Left ventricle myocardium superior (tissue), 1 donor: Measurements from ENCODE around the gene EXOC1. TPM values are rescaled to one million over a fixed set of nuclear protein-coding genes. Genes with fewer than 3 reads are reported as not detected.
"Not testable (repeated sequence)": the region's sequence is repeated elsewhere in the genome, so short reads cannot be mapped to it uniquely, and the experiment has no call there.

Source experiments
- ATAC-seq: fragments of 200-7000 bp; cut with Tn5 transposase; one replicate; pipeline ENCODE4 v1.9.1; 2020; ENCODE audit warnings: mild to moderate bottlenecking, moderate library complexity
- DNase-seq: peaks from one replicate; pipeline ENCODE4 v3.0.0-alpha.2; 2020
- intact Hi-C: fragments of 100-400 bp; cut with micrococcal nuclease; formaldehyde crosslinking; loops from one replicate; pipeline ENCODE4 v1.11.0; 2022
- long read RNA-seq: library from polyadenylated mRNA; unstranded; transcript quantifications from one replicate; pipeline ENCODE4 v2.0.0, GENCODE V29; 2021
- total RNA-seq: library from RNA; stranded (reverse); fragmentation: NEBNext Ultra II Directional; extraction: Animal tissue kit (Norgen Biotek cat#: 25700); gene quantifications from one replicate; pipeline ENCODE4 v1.2.1, GENCODE V29; 2021
- donor health status: DM: no; HTN: yes; CAD: no; lungs with severe emphysema.

The EXOC1 gene
- total RNA-seq: 18.7 TPM
- long read RNA-seq, partial matches to known transcripts: 9 of 47 reads
- long read RNA-seq, other reads (novel, unspliced or antisense): 34 of 47 reads

GRCh38 chr4:55853484-55854046 lies at the start of gene EXOC1:
EXOC1 (plus strand) TSS chr4:55853648; CDS start chr4:55858324, 4,676 bp downstream.
- intact Hi-C loops: no loop called here
- ATAC-seq (peak; percentile 100), DNase-seq (peak; percentile 100)

GRCh38 chr4:55807556-55807955 lies 45.9 kb upstream of the EXOC1 start:
- no peak for ATAC-seq
- intact Hi-C loops: no loop called here

DNA sequence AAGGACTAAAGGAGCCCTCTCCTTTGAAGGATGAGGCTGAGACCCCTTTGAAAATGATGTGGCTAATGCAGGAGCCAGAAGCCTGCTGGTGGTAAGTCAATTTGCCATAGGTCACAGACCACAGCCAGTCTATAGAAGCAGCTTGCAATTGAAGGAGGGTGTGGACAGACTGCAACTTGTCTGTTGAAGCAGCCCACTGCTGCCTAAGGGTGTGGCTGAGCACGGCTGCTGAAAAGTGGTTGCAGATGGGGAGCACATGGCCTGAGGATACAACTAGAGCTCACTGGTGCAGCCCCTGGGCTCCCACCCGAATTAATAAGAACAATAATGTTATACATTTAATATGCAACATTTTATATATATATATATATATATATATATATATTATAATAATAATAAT lies 45.3 kb upstream of the EXOC1 start:
- ATAC-seq (no peak), DNase-seq (no peak)
- intact Hi-C loops: no loop called here

More at GRCh38 chr4:55807556-55807955, 45.9 kb upstream of the EXOC1 start:
- DNase-seq: no peak

DNA sequence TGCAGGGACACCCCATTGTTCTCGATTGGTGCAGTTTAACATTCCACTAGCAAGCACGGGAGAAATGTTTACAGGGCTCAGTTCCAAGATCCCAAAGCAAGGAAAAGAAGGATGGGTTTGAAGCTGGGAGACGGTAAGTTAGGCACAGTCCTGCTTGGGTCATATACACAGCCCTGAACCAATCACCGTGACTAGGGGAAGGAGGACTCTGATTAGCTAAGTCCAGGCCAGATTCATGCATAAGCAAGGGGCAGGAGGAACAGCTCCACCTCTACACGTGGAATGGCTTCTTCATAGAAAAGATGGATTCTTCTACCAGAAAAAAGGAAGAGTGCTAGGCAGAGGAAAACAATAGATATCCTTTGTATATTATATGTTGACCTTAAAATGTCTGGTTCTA lies 44.8 kb upstream of the EXOC1 start:
- DNase-seq (no peak), ATAC-seq (no peak)
- intact Hi-C loops: no loop called here

DNA sequence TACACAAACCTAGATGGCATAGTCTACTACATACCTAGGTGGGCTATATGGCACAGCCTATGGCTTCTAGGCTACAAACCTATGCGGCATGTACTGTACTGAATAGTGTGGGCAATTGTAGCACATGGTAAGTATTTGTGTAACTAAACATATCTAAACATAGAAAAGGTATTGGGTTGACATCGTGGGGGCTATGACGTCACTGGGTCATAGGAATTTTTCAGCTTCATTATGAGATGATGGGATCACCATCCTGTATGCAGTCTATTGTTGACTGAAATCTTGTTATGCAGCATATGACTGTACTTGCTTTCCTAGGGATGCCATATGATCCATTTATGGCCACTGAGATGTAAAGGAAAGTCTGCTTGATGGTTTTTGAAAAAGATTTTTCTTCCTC lies 35.8 kb upstream of the EXOC1 start:
- intact Hi-C loops: no loop called here
- DNase-seq (no peak), ATAC-seq (no peak)

GRCh38 chr4:55819634-55820033 lies 33.8 kb upstream of the EXOC1 start, which contains the start of gene EXOC1L:
EXOC1L (plus strand) TSS chr4:55819790; CDS start chr4:55820027, 237 bp downstream.
- peak; percentile 22 for ATAC-seq
- intact Hi-C loops: no loop called here
- no peak for DNase-seq

DNA sequence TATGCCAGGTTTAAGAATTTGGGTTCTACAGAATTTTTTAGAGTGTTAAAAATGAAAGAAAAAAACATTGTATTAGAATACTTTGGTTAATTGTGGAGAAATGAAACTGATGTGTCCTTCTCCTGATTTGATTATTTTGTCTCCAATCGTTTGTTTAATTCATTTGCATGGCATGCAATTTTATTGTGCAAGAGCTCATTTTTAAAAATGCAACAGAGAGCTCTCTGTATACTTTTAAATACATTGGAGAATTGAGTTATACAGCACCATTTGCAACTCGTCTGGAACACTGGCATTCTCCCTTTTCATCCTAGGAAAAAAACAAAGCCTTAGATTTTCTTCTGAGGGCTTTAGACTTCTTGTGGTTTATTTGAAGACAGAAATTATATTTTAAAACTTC lies 33.2 kb upstream of the EXOC1 start:
- DNase-seq (no peak), ATAC-seq (no peak)
- intact Hi-C loops: no loop called here

- ATAC-seq: no peak
- no peak for DNase-seq
- intact Hi-C loops: no loop called here
Observed at GRCh38 chr4:55822329-55822728, 31.1 kb upstream of the EXOC1 start.

- DNase-seq: no peak
- intact Hi-C loops: no loop called here
- no peak for ATAC-seq
Observed at GRCh38 chr4:55824865-55825264, 28.6 kb upstream of the EXOC1 start.

DNA sequence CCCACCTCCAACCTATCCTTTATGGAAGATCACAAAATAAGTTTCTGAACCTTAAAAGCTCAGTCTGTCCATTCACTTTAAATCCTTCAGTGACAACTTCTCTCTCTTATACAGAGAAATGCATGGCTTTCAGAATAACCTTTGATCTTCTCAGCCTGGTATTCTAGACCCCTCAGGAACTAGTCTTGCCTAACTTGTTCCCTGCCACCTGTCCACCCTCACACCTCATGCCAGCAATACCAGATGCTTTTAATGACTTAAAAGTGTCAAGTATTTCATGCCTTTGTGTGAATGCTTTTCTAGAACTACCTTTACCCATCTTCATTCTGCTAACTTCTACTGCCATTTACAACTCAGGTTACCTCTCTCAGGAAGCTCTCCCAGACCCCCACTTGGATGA lies 26.5 kb upstream of the EXOC1 start:
- intact Hi-C loops: no loop called here
- ATAC-seq (no peak), DNase-seq (no peak)

GRCh38 chr4:55827582-55827981 lies 25.9 kb upstream of the EXOC1 start:
- no peak for ATAC-seq

GRCh38 chr4:55830048-55830447 lies 23.4 kb upstream of the EXOC1 start:
- DNase-seq (no peak), ATAC-seq (no peak)
- intact Hi-C loops: no loop called here

More at GRCh38 chr4:55827582-55827981, 25.9 kb upstream of the EXOC1 start:
- intact Hi-C loops: no loop called here
- DNase-seq: no peak

DNA sequence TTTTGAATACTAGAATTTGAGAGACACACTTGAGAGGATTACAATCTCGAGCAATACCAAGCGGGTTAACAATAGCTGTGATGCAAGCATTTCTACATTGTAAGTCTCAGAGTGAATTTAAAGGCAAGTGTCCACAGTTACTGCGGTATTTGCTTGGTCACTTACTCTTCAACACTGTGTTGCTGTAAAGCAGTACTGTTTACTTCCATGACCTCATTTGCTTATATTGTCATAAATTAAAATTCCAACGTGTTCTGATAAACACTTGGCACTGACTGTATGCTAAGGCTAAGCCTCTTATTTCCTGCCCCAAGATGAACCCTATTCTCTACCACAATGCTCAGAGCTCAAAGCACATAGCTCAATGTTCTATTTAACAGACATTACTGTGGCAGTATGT lies 22.7 kb upstream of the EXOC1 start:
- ATAC-seq (no peak), DNase-seq (no peak)
- intact Hi-C loops: no loop called here

DNA sequence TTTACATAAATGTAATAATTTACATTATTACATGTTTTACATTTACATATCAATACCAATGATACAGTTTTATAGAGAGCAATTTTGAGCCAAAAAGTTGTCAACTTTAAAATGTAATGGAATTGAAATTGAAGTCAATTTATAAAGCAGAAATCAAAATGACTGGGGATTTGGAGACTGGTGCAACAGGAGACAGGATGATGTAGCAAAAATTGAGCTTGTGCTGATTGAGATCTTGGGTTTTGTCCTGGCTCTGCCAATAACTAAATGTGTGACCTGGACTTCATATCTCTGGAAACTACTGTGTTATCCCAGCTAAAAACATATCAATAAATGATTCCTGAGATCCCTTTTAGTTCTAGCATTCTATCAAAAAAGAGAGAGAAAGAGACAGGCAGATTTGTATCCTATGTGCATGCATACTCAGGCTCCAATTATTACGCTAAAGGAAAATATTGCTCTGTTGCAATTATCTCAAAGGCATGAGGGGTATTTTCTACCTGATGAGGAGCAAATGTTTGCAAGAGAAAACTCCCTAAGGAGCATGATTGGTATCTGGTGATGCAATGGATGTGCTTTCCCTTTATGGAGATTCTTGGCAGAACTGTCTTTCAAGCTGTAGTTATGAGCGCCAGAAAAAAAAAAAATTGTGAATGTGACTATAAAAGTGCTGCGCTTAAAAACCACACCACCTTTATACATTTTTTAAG lies 19.2 kb upstream of the EXOC1 start:
- intact Hi-C loops: no loop called here
- ATAC-seq: no peak

DNA sequence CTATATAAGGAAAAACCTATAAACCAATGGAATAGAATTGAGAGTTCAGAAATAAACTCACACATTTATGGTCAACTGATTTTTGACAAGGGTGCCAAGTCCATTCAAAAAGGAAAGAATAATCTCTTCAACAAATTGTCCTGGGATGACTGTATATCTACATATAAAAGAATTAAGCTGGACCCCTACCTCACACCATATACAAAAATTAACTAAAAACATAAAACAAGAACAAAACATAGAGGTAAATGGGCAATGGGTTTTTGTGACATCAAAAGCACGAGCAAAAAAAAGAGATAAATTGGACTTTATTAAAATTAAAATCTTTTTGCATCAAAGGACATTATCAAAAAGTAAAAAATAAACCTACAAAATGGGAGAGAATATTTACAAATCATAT lies 15.5 kb upstream of the EXOC1 start:
- ATAC-seq (no peak), DNase-seq (no peak)
- intact Hi-C loops: no loop called here

More for the DNA sequence above, 19.2 kb upstream of the EXOC1 start:
- DNase-seq: no peak

DNA sequence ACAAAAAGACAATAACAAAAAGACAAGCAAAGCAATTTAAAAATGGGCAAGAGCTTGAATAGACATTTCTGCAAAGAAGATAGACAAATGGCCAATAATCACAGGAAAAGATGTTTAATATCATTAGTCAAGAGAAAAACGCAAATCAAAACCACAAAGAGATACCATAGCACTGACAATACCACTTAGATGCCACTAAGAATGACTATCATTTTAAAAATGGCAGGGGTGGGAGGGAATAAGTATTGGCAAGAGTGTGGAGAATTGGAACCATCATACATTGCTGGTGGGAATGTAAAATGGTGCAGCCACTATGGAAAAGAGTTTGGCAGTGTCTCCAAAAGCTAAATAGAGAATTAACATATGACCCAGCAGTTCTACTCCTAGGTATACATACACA lies 15.1 kb upstream of the EXOC1 start:
- ATAC-seq (no peak), DNase-seq (no peak)
- intact Hi-C loops: no loop called here

- DNase-seq: no peak
- no peak for ATAC-seq
- intact Hi-C loops: no loop called here
Observed at GRCh38 chr4:55838952-55839351, 14.5 kb upstream of the EXOC1 start.

DNA sequence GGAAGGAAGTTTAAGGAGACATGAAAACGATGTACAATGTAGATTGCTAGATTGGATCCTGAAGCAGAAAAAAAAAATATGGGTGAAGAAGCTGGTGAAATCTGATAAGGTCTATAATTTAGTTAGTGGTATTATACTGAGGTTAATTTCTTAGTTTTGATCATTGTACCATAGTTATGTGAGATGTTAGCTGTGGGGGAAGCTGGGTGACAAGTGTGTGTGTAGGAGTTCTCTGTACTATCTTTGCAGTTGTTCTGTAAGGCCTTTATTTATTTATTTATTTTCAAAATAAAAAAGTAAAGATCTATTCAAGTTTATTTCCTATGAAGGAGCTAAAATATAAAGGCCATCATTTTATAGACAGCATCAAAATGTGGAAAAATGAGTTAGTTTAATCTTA lies 12.5 kb upstream of the EXOC1 start:
- no peak for DNase-seq
- no peak for ATAC-seq
- intact Hi-C loops: no loop called here

- ATAC-seq, DNase-seq, intact Hi-C loops: not testable (repeated sequence)
Observed at GRCh38 chr4:55841373-55842239, 11.8 kb upstream of the EXOC1 start.

- ATAC-seq, intact Hi-C loops, DNase-seq: not testable (repeated sequence)
Observed at GRCh38 chr4:55842312-55842711, 11.1 kb upstream of the EXOC1 start.
